HepG2 (cell line): Measurements from ENCODE around the gene ARHGEF16. TPM values are rescaled to one million over a fixed set of nuclear protein-coding genes. Genes with fewer than 3 reads are reported as not detected.

Experiments used
- ATF2 ChIP-seq: sonication (generic); formaldehyde crosslinking; IDR thresholded peaks from 2 replicates; pipeline ENCODE4 v1.4.0; 2020; ENCODE audit warnings: missing genetic modification reagents
- ATF7 ChIP-seq, 2 experiments: fragments of 450-650 bp in 1 of 2; sonication (generic) in 1 of 2; formaldehyde crosslinking in 1 of 2; IDR thresholded peaks; 2 replicates each; pipeline versions ENCODE4 v1.4.0 to v1.6.1; 2016 to 2020; ENCODE audit warnings: antibody characterized with exemption in 1 of 2, mild to moderate bottlenecking in 1 of 2, missing genetic modification reagents in 1 of 2
- HDAC6 ChIP-seq: fragments of 200-600 bp; sonication (generic); IDR thresholded peaks from 2 replicates; pipeline ENCODE4 v1.7.0; 2017; ENCODE audit warnings: mild to moderate bottlenecking, antibody characterized with exemption, low read length, low read depth
- RBM22 ChIP-seq: fragments of 200-400 bp; formaldehyde crosslinking; optimal IDR thresholded peaks from 2 replicates; pipeline ENCODE3; 2017; ENCODE audit warnings: mild to moderate bottlenecking, low read length, moderate library complexity
- SMAD3 ChIP-seq: sonication (generic); formaldehyde crosslinking; IDR thresholded peaks from 2 replicates; pipeline ENCODE4 v1.4.0; 2020; ENCODE audit warnings: missing genetic modification reagents
- ZBTB7A ChIP-seq: sonication (generic); formaldehyde crosslinking; IDR thresholded peaks from 2 replicates; pipeline ENCODE4 v1.8.0; 2022; ENCODE audit warnings: mild to moderate bottlenecking, missing genetic modification reagents
- ZNF232 ChIP-seq: sonication (generic); formaldehyde crosslinking; IDR thresholded peaks from 2 replicates; pipeline ENCODE4 v1.4.0; 2020; ENCODE audit warnings: missing genetic modification reagents, borderline replicate concordance
- ZNF451 ChIP-seq: sonication (generic); formaldehyde crosslinking; IDR thresholded peaks from 2 replicates; pipeline ENCODE4 v1.5.0; 2020; ENCODE audit warnings: mild to moderate bottlenecking, missing genetic modification reagents
- ZNF841 ChIP-seq: sonication (generic); formaldehyde crosslinking; IDR thresholded peaks from 2 replicates; pipeline ENCODE4 v1.8.1; 2023; ENCODE audit warnings: missing genetic modification reagents, borderline replicate concordance
- polyA plus RNA-seq, 8 experiments: library from polyadenylated mRNA; depleted of rRNA in 3 of 8; stranded (reverse) in 7 of 8; unstranded in 1 of 8; fragments of >200 nt; fragmentation: Illumina TruSeq in 4 of 8; extraction: Trizol in 4 of 8; gene quantifications; 2 replicates each; pipeline versions ENCODE4 v1.2.1 to v1.2.3, GENCODE V29; 2011 to 2016; ENCODE audit warnings: low read depth in 4 of 8, missing spikeins in 1 of 8, mixed read lengths in 1 of 8; ENCODE audit not compliant: insufficient read depth in 1 of 8
- total RNA-seq, 5 experiments: library from RNA; depleted of rRNA; stranded (reverse); fragments of >200 nt; fragmentation: Illumina TruSeq; extraction: Trizol; gene quantifications; 2 replicates each; pipeline ENCODE4 v1.2.3, GENCODE V29; 2016; ENCODE audit warnings: low read depth in 1 of 5
- TF ChIP-seq, protein P1 (sequence below), 2 experiments: fragments of 450-650 bp in 1 of 2; sonication (generic) in 1 of 2; formaldehyde crosslinking in 1 of 2; IDR thresholded peaks; 2 replicates each; pipeline versions ENCODE4 v1.6.1 to v1.8.0; 2016 to 2022; ENCODE audit warnings: antibody characterized with exemption in 1 of 2, mild to moderate bottlenecking in 1 of 2, missing genetic modification reagents in 1 of 2
- TF ChIP-seq, protein P2 (sequence below): sonication (generic); formaldehyde crosslinking; IDR thresholded peaks from 2 replicates; pipeline ENCODE4 v1.5.1; 2020; ENCODE audit warnings: mild to moderate bottlenecking, missing genetic modification reagents, moderate library complexity

ARHGEF16 gene
- total and polyA plus RNA-seq, 2 of the 13 experiments (the other 11 are each of a cell fraction or from before 2014, with no cell fraction given) = 20.3 to 39.9 TPM

- TF ChIP-seq, protein P1, sequence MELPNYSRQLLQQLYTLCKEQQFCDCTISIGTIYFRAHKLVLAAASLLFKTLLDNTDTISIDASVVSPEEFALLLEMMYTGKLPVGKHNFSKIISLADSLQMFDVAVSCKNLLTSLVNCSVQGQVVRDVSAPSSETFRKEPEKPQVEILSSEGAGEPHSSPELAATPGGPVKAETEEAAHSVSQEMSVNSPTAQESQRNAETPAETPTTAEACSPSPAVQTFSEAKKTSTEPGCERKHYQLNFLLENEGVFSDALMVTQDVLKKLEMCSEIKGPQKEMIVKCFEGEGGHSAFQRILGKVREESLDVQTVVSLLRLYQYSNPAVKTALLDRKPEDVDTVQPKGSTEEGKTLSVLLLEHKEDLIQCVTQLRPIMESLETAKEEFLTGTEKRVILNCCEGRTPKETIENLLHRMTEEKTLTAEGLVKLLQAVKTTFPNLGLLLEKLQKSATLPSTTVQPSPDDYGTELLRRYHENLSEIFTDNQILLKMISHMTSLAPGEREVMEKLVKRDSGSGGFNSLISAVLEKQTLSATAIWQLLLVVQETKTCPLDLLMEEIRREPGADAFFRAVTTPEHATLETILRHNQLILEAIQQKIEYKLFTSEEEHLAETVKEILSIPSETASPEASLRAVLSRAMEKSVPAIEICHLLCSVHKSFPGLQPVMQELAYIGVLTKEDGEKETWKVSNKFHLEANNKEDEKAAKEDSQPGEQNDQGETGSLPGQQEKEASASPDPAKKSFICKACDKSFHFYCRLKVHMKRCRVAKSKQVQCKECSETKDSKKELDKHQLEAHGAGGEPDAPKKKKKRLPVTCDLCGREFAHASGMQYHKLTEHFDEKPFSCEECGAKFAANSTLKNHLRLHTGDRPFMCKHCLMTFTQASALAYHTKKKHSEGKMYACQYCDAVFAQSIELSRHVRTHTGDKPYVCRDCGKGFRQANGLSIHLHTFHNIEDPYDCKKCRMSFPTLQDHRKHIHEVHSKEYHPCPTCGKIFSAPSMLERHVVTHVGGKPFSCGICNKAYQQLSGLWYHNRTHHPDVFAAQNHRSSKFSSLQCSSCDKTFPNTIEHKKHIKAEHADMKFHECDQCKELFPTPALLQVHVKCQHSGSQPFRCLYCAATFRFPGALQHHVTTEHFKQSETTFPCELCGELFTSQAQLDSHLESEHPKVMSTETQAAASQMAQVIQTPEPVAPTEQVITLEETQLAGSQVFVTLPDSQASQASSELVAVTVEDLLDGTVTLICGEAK (IDR thresholded peaks at IDR 0.05) = no peak
- TF ChIP-seq, protein P1 (CRISPR knock-in tag; IDR thresholded peaks at IDR 0.05) = peak; percentile 64; the same call in 1 of the 2 replicates
- no peak for TF ChIP-seq ATF7 (IDR thresholded peaks at IDR 0.05)
- TF ChIP-seq ATF7 (CRISPR knock-in tag; IDR thresholded peaks at IDR 0.05) = peak; percentile 70; the same call in 1 of the 2 replicates
- TF ChIP-seq SMAD3 (CRISPR knock-in tag) = 0 out of 2 replicates have a peak, but pooled peaks have one; percentile 29
- TF ChIP-seq ZNF232 = peak; percentile 91; the same call in 1 of the 2 replicates
- TF ChIP-seq RBM22 = no peak
- no peak for TF ChIP-seq HDAC6
- TF ChIP-seq ZBTB7A (CRISPR knock-in tag) = peak; percentile 28; the same call in 1 of the 2 replicates
- peak; percentile 61; the same call in 1 of the 2 replicates for TF ChIP-seq ATF2
- peak; percentile 85; the same call in 1 of the 2 replicates for TF ChIP-seq ZNF451
- TF ChIP-seq, protein P2, sequence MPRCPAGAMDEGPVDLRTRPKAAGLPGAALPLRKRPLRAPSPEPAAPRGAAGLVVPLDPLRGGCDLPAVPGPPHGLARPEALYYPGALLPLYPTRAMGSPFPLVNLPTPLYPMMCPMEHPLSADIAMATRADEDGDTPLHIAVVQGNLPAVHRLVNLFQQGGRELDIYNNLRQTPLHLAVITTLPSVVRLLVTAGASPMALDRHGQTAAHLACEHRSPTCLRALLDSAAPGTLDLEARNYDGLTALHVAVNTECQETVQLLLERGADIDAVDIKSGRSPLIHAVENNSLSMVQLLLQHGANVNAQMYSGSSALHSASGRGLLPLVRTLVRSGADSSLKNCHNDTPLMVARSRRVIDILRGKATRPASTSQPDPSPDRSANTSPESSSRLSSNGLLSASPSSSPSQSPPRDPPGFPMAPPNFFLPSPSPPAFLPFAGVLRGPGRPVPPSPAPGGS = peak; percentile 17; the same call in 1 of the 2 replicates
- no peak for TF ChIP-seq ZNF841
These were observed 31.1 kb upstream of the ARHGEF16 start (continued) for GRCh38 chr1:3423245-3423829.
